Activated gamma-delta T cell treated with Interleukin-2 at 50 U/mL for 16 hours (primary cell): ENCODE results near the gene PTPRN2.
"Not testable (repeated sequence)": the region's sequence is repeated elsewhere in the genome, so short reads cannot be mapped to it uniquely, and the experiment has no call there.

ENCODE experiments used
- DNase-seq: peaks from one replicate; pipeline ENCODE4 v3.0.0-alpha.2; 2020

The PTPRN2 gene

DNA sequence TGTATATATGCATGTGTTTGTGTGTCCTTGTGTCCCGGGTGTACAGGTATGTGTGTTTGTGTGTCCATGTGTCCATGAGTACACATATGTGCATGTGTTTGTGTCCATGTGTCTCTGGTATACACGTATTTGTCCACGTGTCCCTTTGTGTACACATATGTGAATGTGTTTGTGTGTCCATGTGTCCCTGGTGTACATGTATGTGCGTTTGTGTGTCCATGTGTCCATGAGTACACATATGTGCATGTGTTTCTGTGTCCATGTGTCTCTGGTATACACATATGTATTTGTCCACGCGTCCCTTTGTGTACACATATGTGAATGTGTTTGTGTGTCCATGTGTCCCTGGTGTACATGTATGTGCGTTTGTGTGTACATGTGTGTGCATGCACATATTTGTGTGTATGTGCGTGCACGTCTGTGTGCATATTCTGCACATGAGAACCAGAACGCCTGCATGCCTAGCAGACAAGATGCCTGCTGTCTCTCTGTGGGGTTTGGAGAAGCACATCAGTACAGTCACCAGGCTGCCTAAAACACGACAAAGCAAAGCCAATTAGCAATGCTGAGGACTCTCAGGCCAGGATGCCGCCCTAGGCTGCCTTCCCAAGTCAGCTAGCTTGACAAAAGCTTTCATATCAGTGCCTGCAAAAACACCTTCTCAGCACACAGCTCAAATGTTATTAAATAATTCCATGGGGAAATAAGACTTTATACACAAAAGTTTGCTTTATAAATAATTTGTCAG, 327.8 kb downstream of the PTPRN2 start:
- DNase-seq, result no peak

DNA sequence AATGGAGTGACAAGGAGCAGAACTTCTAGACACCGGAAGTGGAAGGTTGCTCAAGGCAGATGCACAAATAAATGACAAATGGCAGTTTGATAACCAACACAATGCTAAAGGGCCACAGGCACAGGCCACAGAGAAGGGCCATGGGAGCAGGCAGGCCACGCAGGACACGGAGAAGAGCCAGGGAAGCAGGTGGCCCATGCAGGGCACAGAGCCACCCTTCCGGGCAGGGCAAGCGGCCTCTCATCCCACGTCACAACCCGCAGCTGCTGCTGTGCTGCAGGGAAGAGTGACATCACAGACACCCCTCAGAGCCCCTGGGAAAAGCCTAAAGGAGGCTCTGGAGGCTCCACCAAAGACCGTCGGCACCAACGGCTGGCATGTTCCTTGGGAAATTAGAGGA, 328.5 kb downstream of the PTPRN2 start:
- no peak for DNase-seq

GRCh38 chr7:158258411-158259130, 329.1 kb downstream of the PTPRN2 start:
- DNase-seq, result no peak

DNA sequence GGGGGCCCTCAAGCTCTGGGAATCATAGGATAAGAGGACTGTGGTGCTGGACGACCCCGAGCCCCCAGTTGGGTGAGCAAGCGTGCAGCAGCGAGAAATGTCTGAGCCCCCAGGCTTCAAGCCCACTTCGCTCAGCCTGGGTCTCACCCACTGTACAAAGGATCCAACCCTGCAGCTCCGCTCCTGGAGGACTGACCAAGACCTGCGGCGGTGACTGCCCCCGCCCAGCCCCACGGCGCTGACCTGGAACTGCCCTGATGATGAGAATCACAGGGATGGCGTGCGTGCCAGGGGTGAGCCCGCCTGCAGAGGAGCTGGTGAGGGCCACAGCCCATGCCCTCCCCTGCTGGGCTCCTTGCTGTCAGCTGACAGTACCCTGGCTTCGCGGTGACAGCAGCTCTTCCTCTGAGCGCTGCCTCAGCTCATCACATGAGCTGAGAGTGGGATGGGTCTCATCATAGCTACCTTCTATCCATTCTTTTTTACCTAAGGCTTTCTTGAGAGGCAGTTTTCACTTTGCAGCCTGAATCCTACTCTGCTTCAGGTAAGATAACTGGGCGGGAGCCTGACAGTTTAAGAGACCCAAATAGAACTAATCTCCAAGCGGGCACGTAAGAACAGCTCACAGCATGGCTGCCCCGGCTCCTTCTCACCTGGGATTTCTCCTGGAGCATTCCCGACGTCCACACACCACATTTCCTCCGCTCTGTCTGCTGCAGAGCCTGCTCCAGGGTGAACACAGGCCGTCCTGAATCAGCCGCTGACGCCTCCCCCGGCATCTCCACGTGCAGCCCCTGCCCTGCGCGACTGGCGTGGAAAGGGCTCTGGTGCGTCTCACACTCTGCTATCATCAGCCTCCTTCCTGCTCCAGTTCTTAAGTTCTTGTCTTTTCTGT, 329.9 kb downstream of the PTPRN2 start:
- DNase-seq, result no peak

DNA sequence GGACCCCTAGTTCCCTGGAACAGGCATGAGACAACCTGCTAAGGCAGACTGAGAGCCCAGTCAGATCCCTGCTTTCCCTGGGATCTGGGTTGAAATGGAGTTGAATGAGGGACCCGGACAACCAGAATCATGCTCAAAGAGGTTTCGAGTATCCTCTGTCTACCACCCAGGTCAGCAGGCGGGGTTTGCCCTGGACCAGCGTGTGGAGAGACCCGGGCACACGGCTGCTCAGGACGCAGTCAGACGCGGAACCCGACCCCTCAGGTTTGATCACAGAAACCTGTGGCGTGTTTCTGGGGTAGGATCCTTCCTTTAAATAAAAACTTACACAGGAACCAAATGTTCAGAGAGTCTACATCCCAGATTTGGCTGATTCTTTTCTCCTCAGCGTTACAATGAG, 330.6 kb downstream of the PTPRN2 start:
- DNase-seq, result no peak

DNA sequence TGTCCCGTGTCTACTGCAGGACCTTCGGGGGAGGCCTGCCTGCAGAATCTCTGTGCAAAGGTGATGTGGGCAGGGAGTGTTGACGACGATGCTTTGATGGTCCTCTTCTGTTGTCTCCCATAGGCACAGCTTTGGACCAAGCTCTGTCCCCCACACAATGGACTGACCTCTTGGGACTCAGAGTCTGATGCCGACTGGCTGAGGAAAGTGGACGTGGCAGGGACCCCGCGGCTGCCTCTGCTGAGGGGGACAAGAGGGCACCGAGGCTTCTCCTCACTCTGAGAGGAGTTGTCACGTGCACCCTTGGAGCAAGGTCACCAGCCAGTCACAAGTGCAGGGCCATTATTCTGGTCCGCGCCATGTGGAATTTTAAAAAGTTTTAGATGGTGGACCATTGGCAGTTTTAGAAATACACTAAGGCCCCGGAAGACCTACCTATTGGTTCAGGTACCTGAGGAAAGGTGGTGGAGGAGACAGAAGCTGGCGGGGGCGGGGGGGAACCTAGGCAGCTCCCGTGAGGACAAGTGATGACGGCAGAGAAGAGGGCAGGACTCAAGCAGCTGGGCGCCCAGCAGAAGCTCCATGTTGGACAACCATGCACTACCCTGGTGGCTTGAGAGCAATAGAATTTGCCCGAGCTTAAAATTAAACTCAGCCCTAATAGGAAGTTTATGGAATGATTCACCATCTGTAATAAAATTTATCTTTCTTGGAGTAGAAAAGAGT, 331.4 kb downstream of the PTPRN2 start:
- no peak for DNase-seq

DNA sequence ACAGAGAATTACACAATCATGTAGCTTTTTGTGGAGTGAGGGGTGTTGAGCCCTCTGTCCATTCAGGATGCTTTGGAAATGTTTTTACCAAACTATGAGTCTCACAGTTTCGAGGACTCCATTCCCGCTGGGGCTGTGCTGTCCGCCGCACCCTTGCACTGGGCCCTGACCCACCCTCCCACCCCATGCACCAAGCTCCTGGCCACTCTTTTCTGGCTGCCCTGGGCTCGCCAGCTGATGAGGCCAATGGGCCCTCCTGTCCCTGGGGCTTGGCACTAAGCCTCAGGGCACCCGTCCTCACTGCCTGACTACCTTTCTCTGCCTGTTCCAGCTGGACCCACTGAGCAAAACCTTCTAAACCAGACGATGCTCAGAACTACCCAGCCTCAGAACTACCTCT, 332.1 kb downstream of the PTPRN2 start:
- DNase-seq, result no peak

- no peak for DNase-seq
Measured at GRCh38 chr7:158255156-158255555, 332.5 kb downstream of the PTPRN2 start.

- not testable (repeated sequence) for DNase-seq
Measured at GRCh38 chr7:158253670-158254045, 334.0 kb downstream of the PTPRN2 start.

DNA sequence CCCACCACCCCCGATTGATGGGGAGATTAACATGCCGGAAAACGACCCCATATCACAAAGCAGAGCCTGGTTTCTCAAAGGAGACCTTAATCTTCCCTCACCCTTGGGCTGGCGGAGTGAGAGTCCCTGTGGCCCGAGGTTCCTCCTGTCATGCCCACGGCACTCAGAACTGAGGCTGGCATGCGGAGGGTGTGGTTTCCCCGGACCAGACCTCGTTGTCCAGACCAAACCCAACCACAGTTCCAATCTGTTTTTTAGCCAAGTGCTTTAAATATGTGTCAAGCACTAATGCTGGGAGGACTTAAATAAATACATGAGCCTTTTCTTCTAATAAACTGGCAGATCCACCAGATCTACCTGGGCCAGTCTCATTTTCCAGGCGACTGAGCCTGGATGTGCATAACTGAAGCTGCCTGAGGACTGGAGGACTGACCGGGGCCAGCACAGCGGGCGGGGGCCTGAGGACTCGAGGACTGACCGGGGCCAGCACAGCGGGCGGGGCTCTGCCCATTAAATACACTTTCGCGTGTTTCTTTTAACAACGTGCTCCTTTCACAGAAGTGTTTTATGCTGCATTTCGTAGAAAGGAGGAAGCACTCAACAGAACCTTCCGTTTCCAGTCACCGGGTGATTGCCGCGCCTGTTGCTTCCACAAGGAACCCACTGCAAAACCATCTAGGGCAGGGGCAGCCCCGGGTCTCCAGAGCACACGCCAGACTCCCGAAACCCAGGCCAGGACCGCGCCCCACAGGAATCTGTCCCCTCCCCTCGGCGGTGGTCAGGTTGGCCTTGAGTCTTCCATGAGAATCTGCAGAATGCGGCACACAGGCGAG, 334.6 kb downstream of the PTPRN2 start:
- DNase-seq, result no peak

DNA sequence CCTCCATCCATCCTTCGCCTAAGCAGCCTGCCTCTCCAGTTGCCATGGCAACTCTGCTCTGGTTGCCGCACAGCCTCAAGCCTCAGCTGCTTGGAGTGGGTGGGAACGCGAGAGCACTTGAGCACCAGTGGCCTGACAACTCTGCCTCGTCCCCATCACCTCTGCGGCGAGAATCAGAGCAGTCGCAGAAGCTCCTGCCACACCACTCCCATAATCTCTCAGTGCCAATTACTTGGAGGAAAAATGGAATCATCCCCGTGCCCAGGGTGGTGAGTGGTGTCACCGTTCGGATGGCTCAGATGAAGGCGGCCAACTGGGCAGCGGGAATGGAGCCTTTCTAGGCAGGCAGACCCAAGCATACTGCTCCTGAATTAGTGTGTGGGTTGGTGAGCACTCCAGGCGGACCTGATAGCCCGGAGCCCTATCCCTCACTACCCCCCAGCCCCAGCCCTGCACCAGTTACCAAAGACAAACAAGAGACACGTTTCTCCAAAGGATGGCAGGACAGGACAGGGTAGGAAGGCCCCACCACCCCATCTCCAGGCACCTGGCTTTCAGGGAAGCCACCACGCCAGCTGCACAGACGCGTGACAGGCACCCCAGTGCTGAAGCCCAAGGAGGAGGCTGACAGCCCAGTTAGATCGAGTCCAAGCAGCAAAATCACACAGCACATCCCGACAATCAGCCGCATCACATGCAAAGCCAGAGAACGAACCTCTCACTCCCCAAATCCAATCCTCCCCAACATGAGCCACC, 335.4 kb downstream of the PTPRN2 start:
- DNase-seq, result no peak

- DNase-seq, result no peak
Measured at GRCh38 chr7:158251061-158251965, 336.3 kb downstream of the PTPRN2 start.

- no peak for DNase-seq
Measured at GRCh38 chr7:158249692-158250091, 337.9 kb downstream of the PTPRN2 start.

DNA sequence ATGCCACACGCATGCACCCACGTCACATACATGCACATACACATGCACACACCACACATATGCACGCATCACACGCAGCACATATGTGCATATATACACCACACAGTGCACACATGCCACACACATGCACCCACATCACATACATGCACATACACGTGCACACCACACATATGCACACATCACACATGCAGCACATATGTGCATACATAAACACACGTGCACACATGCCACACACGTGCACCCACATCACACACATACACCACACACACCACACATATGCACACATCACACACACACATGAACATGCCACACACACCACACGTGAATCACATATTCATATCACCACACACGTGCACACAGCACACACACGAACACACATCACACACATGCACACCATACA, 338.8 kb downstream of the PTPRN2 start:
- no peak for DNase-seq

- no peak for DNase-seq
Measured at GRCh38 chr7:158247758-158248487, 339.7 kb downstream of the PTPRN2 start.

DNA sequence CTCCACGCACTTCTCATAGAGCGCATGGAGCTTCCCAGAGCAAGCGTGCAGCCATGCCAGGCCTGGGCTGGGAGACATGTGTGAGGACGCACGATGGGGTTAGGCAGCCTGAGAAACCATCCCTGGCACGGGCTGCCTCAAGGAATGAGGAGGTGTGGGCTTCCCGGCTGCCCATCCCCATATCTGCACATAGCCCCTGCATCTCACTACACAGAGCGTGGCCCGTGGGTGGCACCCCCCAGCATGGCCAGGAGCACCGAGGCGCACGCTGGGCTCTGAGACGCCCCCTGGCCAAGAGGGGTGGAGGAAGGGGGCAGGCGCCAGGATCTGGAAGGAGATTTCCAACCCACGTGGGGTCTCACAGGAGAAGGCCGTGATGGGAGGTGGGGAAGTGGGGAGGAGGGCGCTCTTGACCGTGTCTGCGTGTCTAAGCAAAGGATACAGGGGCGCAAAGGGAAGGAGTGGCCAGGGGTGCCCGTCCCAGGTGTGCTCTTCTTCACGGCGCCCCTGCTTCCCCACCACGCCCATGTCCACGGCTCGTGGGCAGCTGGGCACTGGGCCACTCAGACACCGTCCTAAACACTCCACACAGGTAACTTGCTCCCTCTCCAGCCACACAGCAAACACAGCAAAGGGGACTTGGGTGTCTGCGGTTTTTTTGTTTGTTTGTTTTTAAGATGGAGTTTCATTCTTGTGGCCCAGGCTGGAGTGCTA, 340.5 kb downstream of the PTPRN2 start:
- DNase-seq, result no peak

GRCh38 chr7:158246272-158246959, 341.2 kb downstream of the PTPRN2 start:
- DNase-seq, result no peak

- DNase-seq, result no peak
Measured at GRCh38 chr7:158245724-158246041, 341.9 kb downstream of the PTPRN2 start.
